SK-N-SH treated with all-trans-retinoic acid at 6 μM for 48 hours (cell line): ENCODE results near the gene KLHL40.

Experiments
- ATAC-seq: fragments of 200-7000 bp; cut with Tn5 transposase; 3 replicates; pipeline ENCODE4 v1.9.1; 2020; ENCODE audit warnings: mild to moderate bottlenecking, moderate library complexity
- ARNTL ChIP-seq: fragments of 450-650 bp; formaldehyde crosslinking; IDR thresholded peaks from 2 replicates; pipeline ENCODE4 v1.5.0; 2020; ENCODE audit warnings: low read depth, mild to moderate bottlenecking, moderate library complexity, borderline replicate concordance
- BACH2 ChIP-seq: fragments of 250-450 bp; sonication (Bioruptor Pico); IDR thresholded peaks from 2 replicates; pipeline ENCODE4 v1.9.0; 2021; ENCODE audit warnings: mild to moderate bottlenecking, borderline replicate concordance
- CSDC2 ChIP-seq: fragments of 250-450 bp; sonication (Bioruptor Pico); IDR thresholded peaks from 2 replicates; pipeline ENCODE4 v1.5.0; 2020; ENCODE audit warnings: mild to moderate bottlenecking, moderate library complexity
- ESRRG ChIP-seq: fragments of 250-450 bp; sonication (Bioruptor Pico); IDR thresholded peaks from 2 replicates; pipeline ENCODE4 v1.6.1; 2021; ENCODE audit warnings: mild to moderate bottlenecking
- GLIS3 ChIP-seq: fragments of 250-450 bp; sonication (Bioruptor Pico); IDR thresholded peaks from 2 replicates; pipeline ENCODE4 v1.5.0; 2020; ENCODE audit warnings: mild to moderate bottlenecking, moderate library complexity
- ISL1 ChIP-seq: fragments of 250-450 bp; sonication (Bioruptor Pico); IDR thresholded peaks from 2 replicates; pipeline ENCODE4 v2.1.2; 2022; ENCODE audit warnings: mild to moderate bottlenecking, moderate library complexity
- OSR1 ChIP-seq: fragments of 250-450 bp; sonication (Bioruptor Pico); IDR thresholded peaks from 2 replicates; pipeline ENCODE4 v1.8.0; 2022; ENCODE audit warnings: moderate library complexity, mild to moderate bottlenecking, inconsistent platforms
- PPARA ChIP-seq: fragments of 250-450 bp; sonication (Bioruptor Pico); IDR thresholded peaks from 2 replicates; pipeline ENCODE4 v1.5.0; 2020; ENCODE audit warnings: mild to moderate bottlenecking, borderline replicate concordance
- RARB ChIP-seq: fragments of 250-450 bp; sonication (Bioruptor Pico); IDR thresholded peaks from 2 replicates; pipeline ENCODE4 v1.8.0; 2021; ENCODE audit warnings: mild to moderate bottlenecking, moderate library complexity
- TCF4 ChIP-seq: fragments of 250-450 bp; sonication (Bioruptor Pico); IDR thresholded peaks from 2 replicates; pipeline ENCODE4 v1.8.0; 2021; ENCODE audit warnings: mild to moderate bottlenecking, moderate library complexity, borderline replicate concordance
- TOX ChIP-seq: fragments of 250-450 bp; sonication (Bioruptor Pico); IDR thresholded peaks from 2 replicates; pipeline ENCODE4 v1.8.0; 2021; ENCODE audit warnings: mild to moderate bottlenecking, moderate library complexity, borderline replicate concordance
- ZC3H10 ChIP-seq: fragments of 250-450 bp; sonication (Bioruptor Pico); IDR thresholded peaks from 2 replicates; pipeline ENCODE4 v1.5.1; 2021; ENCODE audit warnings: mild to moderate bottlenecking, moderate library complexity
- ZFP3 ChIP-seq: fragments of 250-450 bp; sonication (Bioruptor Pico); IDR thresholded peaks from 2 replicates; pipeline ENCODE4 v1.5.0; 2020; ENCODE audit warnings: mild to moderate bottlenecking, moderate library complexity
- ZFP30 ChIP-seq: fragments of 450-650 bp; formaldehyde crosslinking; IDR thresholded peaks from 2 replicates; pipeline ENCODE4 v1.5.0; 2022; ENCODE audit warnings: mild to moderate bottlenecking, moderate library complexity
- ZNF565 ChIP-seq: fragments of 450-650 bp; formaldehyde crosslinking; conservative IDR thresholded peaks from 2 replicates; pipeline ENCODE4 v1.5.0; 2020; ENCODE audit warnings: low read depth, mild to moderate bottlenecking, moderate library complexity
- ZNF70 ChIP-seq: fragments of 450-650 bp; formaldehyde crosslinking; IDR thresholded peaks from 2 replicates; pipeline ENCODE4 v1.5.0; 2020; ENCODE audit warnings: mild to moderate bottlenecking, moderate library complexity
- ZNF8 ChIP-seq: fragments of 450-650 bp; formaldehyde crosslinking; IDR thresholded peaks from 2 replicates; pipeline ENCODE4 v1.5.0; 2020; ENCODE audit warnings: mild to moderate bottlenecking, moderate library complexity
- TF ChIP-seq, protein P1 (sequence below): fragments of 250-450 bp; sonication (Bioruptor Pico); IDR thresholded peaks from 2 replicates; pipeline ENCODE4 v1.5.1; 2020; ENCODE audit warnings: low read depth, mild to moderate bottlenecking, moderate library complexity
- TF ChIP-seq, protein P2 (sequence below): fragments of 250-450 bp; sonication (Bioruptor Pico); IDR thresholded peaks from 2 replicates; pipeline ENCODE4 v1.8.0; 2021; ENCODE audit warnings: low read depth, mild to moderate bottlenecking, moderate library complexity, borderline replicate concordance
- TF ChIP-seq, protein P3 (sequence below): fragments of 250-450 bp; sonication (Bioruptor Pico); IDR thresholded peaks from 2 replicates; pipeline ENCODE4 v1.5.1; 2021; ENCODE audit warnings: mild to moderate bottlenecking, moderate library complexity
- TF ChIP-seq, protein P4 (sequence below): fragments of 250-450 bp; sonication (Bioruptor Pico); IDR thresholded peaks from 2 replicates; pipeline ENCODE4 v1.5.0; 2020; ENCODE audit warnings: mild to moderate bottlenecking, moderate library complexity

Gene KLHL40

DNA sequence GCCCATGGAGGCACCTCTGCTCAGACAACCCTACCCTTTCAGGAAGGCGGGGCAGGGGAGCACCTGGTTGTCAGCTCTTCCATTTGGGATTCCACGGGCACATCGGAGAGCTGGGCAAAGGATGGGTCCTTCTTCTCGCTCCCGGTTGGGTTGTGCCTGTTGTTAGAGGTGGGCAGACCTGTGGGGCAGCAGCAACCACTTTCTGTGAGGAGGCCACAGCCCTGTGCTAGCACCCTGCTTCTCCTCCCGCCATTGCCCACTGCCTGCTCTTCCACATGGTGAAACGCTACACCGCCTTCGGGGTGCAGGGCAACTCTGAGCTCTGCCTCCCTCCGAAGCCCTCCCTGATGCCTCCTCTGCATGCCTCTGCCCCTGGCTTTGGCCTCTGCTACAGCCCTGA is 24.3 kb downstream of the KLHL40 start:
- TF ChIP-seq ESRRG (CRISPR knock-in tag) (no peak), ZC3H10 (CRISPR knock-in tag) (no peak), CSDC2 (CRISPR knock-in tag) (no peak), GLIS3 (CRISPR knock-in tag) (no peak), ISL1 (CRISPR knock-in tag) (no peak), ARNTL (CRISPR knock-in tag) (no peak), OSR1 (no peak), ZNF565 (no peak), ZNF70 (CRISPR knock-in tag) (no peak), TOX (CRISPR knock-in tag) (no peak), ZFP3 (no peak), PPARA (CRISPR knock-in tag) (no peak), TCF4 (CRISPR knock-in tag) (no peak), ZNF8 (no peak), RARB (CRISPR knock-in tag) (no peak), ZFP30 (CRISPR knock-in tag) (no peak)
- TF ChIP-seq, protein P1, sequence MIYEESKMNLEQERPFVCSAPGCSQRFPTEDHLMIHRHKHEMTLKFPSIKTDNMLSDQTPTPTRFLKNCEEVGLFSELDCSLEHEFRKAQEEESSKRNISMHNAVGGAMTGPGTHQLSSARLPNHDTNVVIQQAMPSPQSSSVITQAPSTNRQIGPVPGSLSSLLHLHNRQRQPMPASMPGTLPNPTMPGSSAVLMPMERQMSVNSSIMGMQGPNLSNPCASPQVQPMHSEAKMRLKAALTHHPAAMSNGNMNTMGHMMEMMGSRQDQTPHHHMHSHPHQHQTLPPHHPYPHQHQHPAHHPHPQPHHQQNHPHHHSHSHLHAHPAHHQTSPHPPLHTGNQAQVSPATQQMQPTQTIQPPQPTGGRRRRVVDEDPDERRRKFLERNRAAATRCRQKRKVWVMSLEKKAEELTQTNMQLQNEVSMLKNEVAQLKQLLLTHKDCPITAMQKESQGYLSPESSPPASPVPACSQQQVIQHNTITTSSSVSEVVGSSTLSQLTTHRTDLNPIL, result no peak
- TF ChIP-seq, protein P2, sequence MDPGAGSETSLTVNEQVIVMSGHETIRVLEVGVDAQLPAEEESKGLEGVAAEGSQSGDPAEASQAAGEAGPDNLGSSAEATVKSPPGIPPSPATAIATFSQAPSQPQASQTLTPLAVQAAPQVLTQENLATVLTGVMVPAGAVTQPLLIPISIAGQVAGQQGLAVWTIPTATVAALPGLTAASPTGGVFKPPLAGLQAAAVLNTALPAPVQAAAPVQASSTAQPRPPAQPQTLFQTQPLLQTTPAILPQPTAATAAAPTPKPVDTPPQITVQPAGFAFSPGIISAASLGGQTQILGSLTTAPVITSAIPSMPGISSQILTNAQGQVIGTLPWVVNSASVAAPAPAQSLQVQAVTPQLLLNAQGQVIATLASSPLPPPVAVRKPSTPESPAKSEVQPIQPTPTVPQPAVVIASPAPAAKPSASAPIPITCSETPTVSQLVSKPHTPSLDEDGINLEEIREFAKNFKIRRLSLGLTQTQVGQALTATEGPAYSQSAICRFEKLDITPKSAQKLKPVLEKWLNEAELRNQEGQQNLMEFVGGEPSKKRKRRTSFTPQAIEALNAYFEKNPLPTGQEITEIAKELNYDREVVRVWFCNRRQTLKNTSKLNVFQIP, result no peak
- TF ChIP-seq, protein P3, sequence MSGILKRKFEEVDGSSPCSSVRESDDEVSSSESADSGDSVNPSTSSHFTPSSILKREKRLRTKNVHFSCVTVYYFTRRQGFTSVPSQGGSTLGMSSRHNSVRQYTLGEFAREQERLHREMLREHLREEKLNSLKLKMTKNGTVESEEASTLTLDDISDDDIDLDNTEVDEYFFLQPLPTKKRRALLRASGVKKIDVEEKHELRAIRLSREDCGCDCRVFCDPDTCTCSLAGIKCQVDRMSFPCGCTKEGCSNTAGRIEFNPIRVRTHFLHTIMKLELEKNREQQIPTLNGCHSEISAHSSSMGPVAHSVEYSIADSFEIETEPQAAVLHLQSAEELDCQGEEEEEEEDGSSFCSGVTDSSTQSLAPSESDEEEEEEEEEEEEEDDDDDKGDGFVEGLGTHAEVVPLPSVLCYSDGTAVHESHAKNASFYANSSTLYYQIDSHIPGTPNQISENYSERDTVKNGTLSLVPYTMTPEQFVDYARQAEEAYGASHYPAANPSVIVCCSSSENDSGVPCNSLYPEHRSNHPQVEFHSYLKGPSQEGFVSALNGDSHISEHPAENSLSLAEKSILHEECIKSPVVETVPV, result no peak
- TF ChIP-seq, protein P4, sequence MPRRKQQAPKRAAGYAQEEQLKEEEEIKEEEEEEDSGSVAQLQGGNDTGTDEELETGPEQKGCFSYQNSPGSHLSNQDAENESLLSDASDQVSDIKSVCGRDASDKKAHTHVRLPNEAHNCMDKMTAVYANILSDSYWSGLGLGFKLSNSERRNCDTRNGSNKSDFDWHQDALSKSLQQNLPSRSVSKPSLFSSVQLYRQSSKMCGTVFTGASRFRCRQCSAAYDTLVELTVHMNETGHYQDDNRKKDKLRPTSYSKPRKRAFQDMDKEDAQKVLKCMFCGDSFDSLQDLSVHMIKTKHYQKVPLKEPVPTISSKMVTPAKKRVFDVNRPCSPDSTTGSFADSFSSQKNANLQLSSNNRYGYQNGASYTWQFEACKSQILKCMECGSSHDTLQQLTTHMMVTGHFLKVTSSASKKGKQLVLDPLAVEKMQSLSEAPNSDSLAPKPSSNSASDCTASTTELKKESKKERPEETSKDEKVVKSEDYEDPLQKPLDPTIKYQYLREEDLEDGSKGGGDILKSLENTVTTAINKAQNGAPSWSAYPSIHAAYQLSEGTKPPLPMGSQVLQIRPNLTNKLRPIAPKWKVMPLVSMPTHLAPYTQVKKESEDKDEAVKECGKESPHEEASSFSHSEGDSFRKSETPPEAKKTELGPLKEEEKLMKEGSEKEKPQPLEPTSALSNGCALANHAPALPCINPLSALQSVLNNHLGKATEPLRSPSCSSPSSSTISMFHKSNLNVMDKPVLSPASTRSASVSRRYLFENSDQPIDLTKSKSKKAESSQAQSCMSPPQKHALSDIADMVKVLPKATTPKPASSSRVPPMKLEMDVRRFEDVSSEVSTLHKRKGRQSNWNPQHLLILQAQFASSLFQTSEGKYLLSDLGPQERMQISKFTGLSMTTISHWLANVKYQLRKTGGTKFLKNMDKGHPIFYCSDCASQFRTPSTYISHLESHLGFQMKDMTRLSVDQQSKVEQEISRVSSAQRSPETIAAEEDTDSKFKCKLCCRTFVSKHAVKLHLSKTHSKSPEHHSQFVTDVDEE (CRISPR knock-in tag), result no peak
- TF ChIP-seq, all 23 proteins: peak for 0
- no peak for ATAC-seq

DNA sequence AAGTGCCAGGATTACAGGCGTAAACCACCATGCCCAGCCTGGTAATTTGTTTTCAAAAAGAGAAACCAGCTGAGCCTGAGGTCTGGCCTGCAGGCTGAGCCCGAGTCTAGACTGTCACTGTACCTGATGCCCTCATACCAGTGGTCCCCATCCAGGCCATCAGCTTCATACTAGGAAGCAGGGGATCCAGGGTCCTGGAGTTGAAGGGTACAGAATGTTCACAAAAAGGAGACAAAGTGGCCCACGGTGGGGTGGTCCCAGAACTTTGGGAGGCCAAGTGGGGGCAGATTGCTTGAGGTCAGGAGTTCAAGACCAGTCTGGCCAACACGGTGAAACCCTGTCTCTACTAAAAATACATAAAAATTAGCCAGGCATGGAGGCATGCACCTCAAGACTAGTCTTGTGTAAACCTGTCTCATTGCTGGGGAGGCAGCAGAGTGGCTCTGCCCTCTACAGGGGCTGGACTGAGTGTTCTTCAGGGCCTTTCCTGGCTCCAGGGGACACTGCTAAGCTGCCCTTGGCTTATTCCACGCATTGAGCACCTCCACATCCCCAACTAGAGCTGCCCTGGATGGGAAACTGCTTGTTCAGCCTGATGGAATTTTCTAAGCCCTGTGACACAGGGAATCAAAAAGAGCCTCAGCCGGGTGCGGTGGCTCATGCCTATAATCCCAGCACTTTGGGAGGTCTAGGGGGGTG is 25.1 kb downstream of the KLHL40 start:
- no peak for TF ChIP-seq BACH2
- ATAC-seq, result no peak

DNA sequence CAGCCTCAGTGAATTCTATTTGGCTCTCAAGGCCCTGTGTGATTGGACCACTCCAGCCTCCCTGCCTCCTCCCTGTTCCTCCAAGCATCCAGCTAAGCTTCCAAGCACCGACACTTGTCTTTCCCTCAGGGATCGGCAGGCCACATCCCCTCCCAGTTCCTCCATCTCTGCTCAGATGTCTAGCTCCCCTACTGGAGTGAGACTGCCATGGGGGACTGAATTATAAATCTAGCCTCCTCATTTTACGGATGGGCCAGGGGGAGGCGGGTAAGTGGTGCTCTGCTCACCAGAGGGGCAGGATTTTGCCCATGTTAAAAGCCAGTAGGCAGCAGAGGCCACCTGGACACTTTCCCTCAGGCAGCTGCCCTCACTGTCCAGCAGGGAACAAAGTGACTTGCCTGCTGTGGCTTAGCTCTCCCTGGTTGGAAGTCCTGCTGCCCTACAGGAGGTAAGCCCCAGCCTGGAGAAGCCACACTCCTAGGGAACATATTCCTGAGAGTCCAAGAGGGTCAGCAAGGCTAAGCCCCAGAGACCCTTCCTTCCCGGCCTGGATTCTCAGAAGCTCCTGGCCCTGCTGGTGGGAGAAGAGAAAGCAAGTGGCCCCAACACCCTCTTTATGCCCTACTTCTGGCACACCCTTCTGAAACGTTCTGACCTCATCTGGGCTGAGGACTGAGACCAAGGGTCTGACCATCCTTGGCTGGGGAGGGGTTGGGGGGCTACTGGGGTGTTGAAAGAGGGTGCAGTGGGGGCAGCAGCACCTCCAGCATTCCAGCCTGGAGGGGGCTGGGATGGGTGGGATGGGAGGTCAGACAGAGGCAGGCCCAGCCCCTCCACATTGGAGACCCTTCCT is 26.4 kb downstream of the KLHL40 start:
- ATAC-seq, result no peak
- no peak for TF ChIP-seq ZFP3
- no peak for TF ChIP-seq RARB (CRISPR knock-in tag)
- TF ChIP-seq, protein P3, result no peak
- TF ChIP-seq TCF4 (CRISPR knock-in tag), result no peak
- TF ChIP-seq, protein P4 (CRISPR knock-in tag), result no peak
- TF ChIP-seq ISL1 (CRISPR knock-in tag), result no peak
- no peak for TF ChIP-seq ESRRG (CRISPR knock-in tag)
- no peak for TF ChIP-seq ARNTL (CRISPR knock-in tag)
- TF ChIP-seq ZNF565, result no peak
- TF ChIP-seq, protein P2, result no peak
